Measurements from ENCODE around the gene BIRC2. TPM values are rescaled to one million over a fixed set of nuclear protein-coding genes. Genes with fewer than 3 reads are reported as not detected.

Gene BIRC2
- total and polyA plus RNA-seq, 2 of the 4 experiments (the other 2 are of a cell fraction), result 48.0 to 204 TPM

GRCh38 chr11:102422817-102423712 is 76.1 kb downstream of the BIRC2 start:
- H3K4me1 ChIP-seq (ENCODE audit: control insufficient read depth, insufficient read depth, low read length), result no peaks in the 10 kb centered on the region
- DNase-seq, result no peak
- peaks cover 16% of the 10 kb centered on the region for H4K20me1 ChIP-seq (ENCODE audit: insufficient read depth, low read length)
- no peak for TF ChIP-seq CTCF (conservative IDR thresholded peaks at IDR 0.05; ENCODE audit: low read depth, low read length)
- H3K9me1 ChIP-seq (ENCODE audit: insufficient read depth, low read length), result peaks cover 9% of the 10 kb centered on the region
- dilution Hi-C loops (cut with HindIII; ENCODE audit: low sequenced_read_pairs, unreplicated experiment) (no loop called here), in situ Hi-C loops (cut with MboI; ENCODE audit: low sequenced_read_pairs) (no loop called here), intact Hi-C loops (cut with micrococcal nuclease) (no loop called here)
- no peak overlapping the region for H4K91ac ChIP-seq (ENCODE audit: insufficient read depth, low read depth, low read length)
- H3K9ac ChIP-seq (ENCODE audit: low read depth, low read length), result no peak overlapping the region
- H3K9me3 ChIP-seq (ENCODE audit: control insufficient read depth, insufficient read depth, low read length), result no peaks in the 10 kb centered on the region
- no peak overlapping the region for H3K23ac ChIP-seq (ENCODE audit: low read depth, low read length)
- WGBS, 2 experiments (ENCODE audit: extremely low coverage in 2 of 2, insufficient read length in 1 of 2), result no CpG with 5 or more reads among the region's 4 CpGs
- no peak overlapping the region for H3K18ac ChIP-seq (ENCODE audit: low read depth, low read length)
- H2AK9ac ChIP-seq (replicated peaks; ENCODE audit: low read depth, low read length, poor library complexity), result no peak overlapping the region
- ChIA-PET CTCF (interaction anchor here (0.6 to 1.2 kb wide), 4 partner anchors 28 to 284 kb away, joined by 3 read pairs; no protein-coding TSS in a partner anchor), POLR2A (ENCODE audit: unreplicated experiment) (no interaction called here)
- H3K14ac ChIP-seq (replicated peaks; ENCODE audit: low read depth, low read length), result no peak overlapping the region
- peaks cover 25 to 66% of the 10 kb centered on the region in 2 experiments for H3K79me1 ChIP-seq (ENCODE audit: low read depth in 1 of 2, low read length in 2 of 2)
- H3K4ac ChIP-seq (ENCODE audit: low read depth, low read length), result no peak overlapping the region
- H2BK15ac ChIP-seq (ENCODE audit: low read depth, low read length), result no peak overlapping the region
- H3K27me3 ChIP-seq (ENCODE audit: control insufficient read depth, insufficient read depth, low read length), result no peaks in the 10 kb centered on the region
- H3K4me2 ChIP-seq (ENCODE audit: low read depth, low read length), result no peak overlapping the region
- H4K5ac ChIP-seq (ENCODE audit: low read depth, low read length), result no peak overlapping the region
- H4K8ac ChIP-seq (ENCODE audit: low read depth in 2 of 2, low read length in 2 of 2), result no peak overlapping the region
- no TSS peak for BruUV-seq (replicated peaks)
- H3K36me3 ChIP-seq (ENCODE audit: control insufficient read depth, insufficient read depth, low read length), result peaks cover 3% of the 10 kb centered on the region; the same call in 1 of the 2 replicates
- no peak overlapping the region for H2AFZ ChIP-seq (replicated peaks; ENCODE audit: low read length, poor library complexity)
- no peak overlapping the region for H2BK20ac ChIP-seq (ENCODE audit: low read depth, low read length)
- no peak overlapping the region for H3K4me3 ChIP-seq (ENCODE audit: insufficient read depth, low read depth, low read length)
- ATAC-seq (ENCODE audit: low read depth), result peak; percentile 44; the same call in 1 of the 2 replicates
- H2BK120ac ChIP-seq (ENCODE audit: low read depth, low read length), result no peak overlapping the region
- H2AK5ac ChIP-seq (ENCODE audit: low read depth, low read length), result no peak overlapping the region
- H3K56ac ChIP-seq (ENCODE audit: extremely low read depth, insufficient read depth, low read length), result no peak overlapping the region
- no peak overlapping the region for H2BK5ac ChIP-seq (ENCODE audit: low read depth, low read length, poor library complexity, severe bottlenecking)
- no peak overlapping the region for H3K27ac ChIP-seq (ENCODE audit: insufficient read depth, low read length)
